ENCODE results near the gene CTRL.
A peak's percentile ranks its signal among the peaks of the same experiment; 100 is the strongest.
"Not testable (repeated sequence)": the region's sequence is repeated elsewhere in the genome, so short reads cannot be mapped to it uniquely, and the experiment has no call there.

The CTRL gene

GRCh38 chr16:67923414-67924116 lies 8.1 kb downstream of the CTRL start:
- no peak for DNase-seq

- DNase-seq, result no peak
These were observed 8.9 kb downstream of the CTRL start for GRCh38 chr16:67922740-67923139.

GRCh38 chr16:67922221-67922620 lies 9.4 kb downstream of the CTRL start:
- DNase-seq, result no peak

- DNase-seq, result no peak
These were observed 11.9 kb downstream of the CTRL start for GRCh38 chr16:67919622-67920221.

- no peak for DNase-seq
These were observed 13.8 kb downstream of the CTRL start for GRCh38 chr16:67917852-67918236.

- DNase-seq, result no peak
These were observed 14.4 kb downstream of the CTRL start for GRCh38 chr16:67917140-67917851.

- no peak for DNase-seq
These were observed 15.6 kb downstream of the CTRL start for GRCh38 chr16:67915831-67916723.

GRCh38 chr16:67915496-67915769 lies 16.2 kb downstream of the CTRL start:
- DNase-seq, result not testable (repeated sequence)

GRCh38 chr16:67914758-67915495 lies 16.7 kb downstream of the CTRL start:
- DNase-seq, result no peak

GRCh38 chr16:67910158-67910557 lies 21.5 kb downstream of the CTRL start:
- no peak for DNase-seq

GRCh38 chr16:67909056-67909742 lies 22.5 kb downstream of the CTRL start:
- no peak for DNase-seq

- no peak for DNase-seq
These were observed 24.1 kb downstream of the CTRL start for GRCh38 chr16:67907397-67908180.

- no peak for DNase-seq
These were observed 28.8 kb downstream of the CTRL start for GRCh38 chr16:67902831-67903230.

- DNase-seq, result no peak
These were observed 29.9 kb downstream of the CTRL start for GRCh38 chr16:67901734-67902133.

GRCh38 chr16:67897231-67897630 lies 34.4 kb downstream of the CTRL start:
- no peak for DNase-seq

GRCh38 chr16:67893743-67894399 lies 37.8 kb downstream of the CTRL start:
- no peak for DNase-seq

- peak; percentile 47 for DNase-seq
These were observed 38.5 kb downstream of the CTRL start, which contains the start of gene PSKH1 for GRCh38 chr16:67892899-67893742. TSS of gene PSKH1 (plus strand) at chr16:67893254. CDS start at chr16:67908750, 15,496 bp downstream.

- DNase-seq, result no peak
These were observed 39.3 kb downstream of the CTRL start for GRCh38 chr16:67892375-67892774.

GRCh38 chr16:67888331-67888730 lies 43.3 kb downstream of the CTRL start:
- no peak for DNase-seq

- DNase-seq, result no peak
These were observed 45.3 kb downstream of the CTRL start for GRCh38 chr16:67886387-67886786.
